Activated CD8-positive, alpha-beta memory T cell treated with anti-CD3 and anti-CD28 coated beads for 48 hours (primary cell): ENCODE measurements around the gene NOL4L.

Source experiments
- DNase-seq, 3 experiments: peaks; one replicate each; pipeline ENCODE4 v3.0.0-alpha.2; 2020; ENCODE audit warnings: low read depth in 2 of 3, low spot score in 2 of 3

NOL4L gene

GRCh38 chr20:32585011-32585585 is at the start of gene NOL4L:
Gene NOL4L, minus strand, starts transcription at chr20:32585333. Its CDS starts 443 bp downstream, at chr20:32584890.
- DNase-seq = no peak

GRCh38 chr20:32634041-32634805 is 49.1 kb upstream of the NOL4L start:
- no peak for DNase-seq

GRCh38 chr20:32632461-32633354 is 47.6 kb upstream of the NOL4L start:
- no peak for DNase-seq

GRCh38 chr20:32631933-32632460 is 46.9 kb upstream of the NOL4L start:
- DNase-seq = no peak

- DNase-seq = no peak
These were observed 44.7 kb upstream of the NOL4L start for GRCh38 chr20:32629813-32630212.

- no peak for DNase-seq
These were observed 43.9 kb upstream of the NOL4L start for GRCh38 chr20:32628960-32629530.

- no peak for DNase-seq
These were observed 41.9 kb upstream of the NOL4L start for GRCh38 chr20:32626859-32627636.

GRCh38 chr20:32626407-32626806 is 41.3 kb upstream of the NOL4L start:
- no peak for DNase-seq

- no peak for DNase-seq
These were observed 40.9 kb upstream of the NOL4L start for GRCh38 chr20:32625996-32626395.

- DNase-seq = no peak
These were observed 39.7 kb upstream of the NOL4L start for GRCh38 chr20:32624687-32625345.

- DNase-seq = no peak
These were observed 38.6 kb upstream of the NOL4L start for GRCh38 chr20:32623667-32624157.

GRCh38 chr20:32622585-32623468 is 37.7 kb upstream of the NOL4L start:
- DNase-seq = no peak

- no peak for DNase-seq
These were observed 36.9 kb upstream of the NOL4L start for GRCh38 chr20:32621891-32622584.

- no peak for DNase-seq
These were observed 36.1 kb upstream of the NOL4L start for GRCh38 chr20:32621071-32621890.

- no peak for DNase-seq
These were observed 34.5 kb upstream of the NOL4L start for GRCh38 chr20:32619586-32619985.

GRCh38 chr20:32614772-32615171 is 29.6 kb upstream of the NOL4L start:
- DNase-seq = no peak

- no peak for DNase-seq
These were observed 29.2 kb upstream of the NOL4L start for GRCh38 chr20:32614303-32614702.
